Hypothalamus (tissue), 51 donors: ENCODE measurements around the gene IMPG1.
A peak's percentile ranks its signal among the peaks of the same experiment; 100 is the strongest.

ENCODE experiments used
- DNase-seq, 51 donors: peaks; one replicate each; lab custom pipeline; 2025; lab: John Stamatoyannopoulos, UW

IMPG1 gene, protein sequence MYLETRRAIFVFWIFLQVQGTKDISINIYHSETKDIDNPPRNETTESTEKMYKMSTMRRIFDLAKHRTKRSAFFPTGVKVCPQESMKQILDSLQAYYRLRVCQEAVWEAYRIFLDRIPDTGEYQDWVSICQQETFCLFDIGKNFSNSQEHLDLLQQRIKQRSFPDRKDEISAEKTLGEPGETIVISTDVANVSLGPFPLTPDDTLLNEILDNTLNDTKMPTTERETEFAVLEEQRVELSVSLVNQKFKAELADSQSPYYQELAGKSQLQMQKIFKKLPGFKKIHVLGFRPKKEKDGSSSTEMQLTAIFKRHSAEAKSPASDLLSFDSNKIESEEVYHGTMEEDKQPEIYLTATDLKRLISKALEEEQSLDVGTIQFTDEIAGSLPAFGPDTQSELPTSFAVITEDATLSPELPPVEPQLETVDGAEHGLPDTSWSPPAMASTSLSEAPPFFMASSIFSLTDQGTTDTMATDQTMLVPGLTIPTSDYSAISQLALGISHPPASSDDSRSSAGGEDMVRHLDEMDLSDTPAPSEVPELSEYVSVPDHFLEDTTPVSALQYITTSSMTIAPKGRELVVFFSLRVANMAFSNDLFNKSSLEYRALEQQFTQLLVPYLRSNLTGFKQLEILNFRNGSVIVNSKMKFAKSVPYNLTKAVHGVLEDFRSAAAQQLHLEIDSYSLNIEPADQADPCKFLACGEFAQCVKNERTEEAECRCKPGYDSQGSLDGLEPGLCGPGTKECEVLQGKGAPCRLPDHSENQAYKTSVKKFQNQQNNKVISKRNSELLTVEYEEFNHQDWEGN

DNA sequence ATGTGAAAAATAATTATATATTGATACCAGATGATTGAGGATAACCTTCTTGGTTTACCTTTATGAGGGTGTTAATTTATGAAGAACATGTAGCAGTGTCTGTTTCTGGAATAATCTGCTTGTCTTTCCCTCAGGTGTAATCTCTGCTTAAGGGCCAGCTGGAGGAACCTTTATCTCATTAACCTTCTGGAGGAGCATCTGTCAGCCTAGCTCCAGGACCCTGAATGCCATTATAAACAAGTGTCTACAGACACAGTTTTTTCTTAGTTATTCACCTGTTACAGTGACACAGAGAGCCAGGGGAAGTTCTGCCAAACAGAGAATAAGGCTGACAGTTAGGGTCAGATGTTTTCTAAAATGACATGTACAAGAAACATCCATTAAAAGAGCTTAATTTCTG is at the start of gene IMPG1:
IMPG1 (minus strand) TSS at position 101 of the 400 bp plus-strand sequence. CDS start 174 bp downstream, outside the sequence.
- DNase-seq, result no peak

DNA sequence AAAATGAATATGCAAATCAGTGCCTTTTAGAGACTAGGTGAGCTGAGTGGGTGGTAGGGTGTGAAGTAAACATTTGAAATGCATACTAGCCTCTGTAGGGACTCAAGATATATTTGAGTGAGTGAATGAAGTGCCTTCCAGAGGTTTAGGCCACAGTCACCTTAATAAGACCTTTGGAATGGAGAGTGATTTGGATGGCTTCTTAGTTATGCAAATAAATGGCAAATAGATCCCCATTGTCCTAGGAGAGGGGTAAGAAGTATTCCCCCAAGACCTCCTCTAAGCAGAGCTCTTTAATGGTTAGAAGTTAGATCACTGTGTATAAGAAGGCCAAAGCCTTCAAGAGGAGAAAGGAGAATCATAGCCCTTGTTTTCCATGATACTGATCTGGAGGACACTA is 47.8 kb upstream of the IMPG1 start:
- DNase-seq, result no peak

DNA sequence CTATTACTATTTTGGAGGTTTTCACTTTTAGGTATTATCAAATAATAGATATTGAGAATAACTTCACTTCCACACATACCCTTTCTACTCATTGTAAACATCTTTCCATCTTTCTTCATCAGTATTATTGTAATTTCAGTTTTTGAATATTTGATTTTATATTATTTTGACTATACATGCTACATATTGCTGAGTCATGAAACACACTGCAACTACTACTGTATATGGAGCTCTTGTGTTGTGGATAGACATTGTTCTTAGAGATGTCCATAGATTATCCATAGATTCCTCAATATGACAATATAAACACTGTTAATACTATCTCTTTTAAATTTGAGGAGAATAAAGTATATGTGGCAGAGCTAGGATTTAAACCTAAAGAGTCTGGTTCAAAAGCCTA is 819 bp upstream of the IMPG1 start:
- DNase-seq, result no peak

DNA sequence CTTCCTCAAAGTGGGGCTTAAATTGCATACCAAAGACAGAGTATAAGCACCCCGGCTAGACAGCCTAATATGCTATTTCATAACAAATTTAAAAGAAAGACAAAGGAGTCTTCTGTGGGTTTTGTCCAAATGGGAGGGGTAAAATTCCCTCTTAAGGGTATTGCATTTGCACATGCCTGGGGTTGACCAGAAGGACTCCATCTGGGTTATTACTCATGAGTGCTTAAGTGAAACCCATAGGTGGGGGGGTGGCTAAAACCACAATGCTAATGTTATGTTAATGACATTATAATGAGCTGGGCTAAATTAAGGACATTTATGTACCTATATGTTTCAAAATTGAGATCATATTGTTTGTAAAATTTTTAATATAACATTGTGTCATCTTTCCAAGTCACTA is 15.0 kb downstream of the IMPG1 start:
- DNase-seq, result no peak

DNA sequence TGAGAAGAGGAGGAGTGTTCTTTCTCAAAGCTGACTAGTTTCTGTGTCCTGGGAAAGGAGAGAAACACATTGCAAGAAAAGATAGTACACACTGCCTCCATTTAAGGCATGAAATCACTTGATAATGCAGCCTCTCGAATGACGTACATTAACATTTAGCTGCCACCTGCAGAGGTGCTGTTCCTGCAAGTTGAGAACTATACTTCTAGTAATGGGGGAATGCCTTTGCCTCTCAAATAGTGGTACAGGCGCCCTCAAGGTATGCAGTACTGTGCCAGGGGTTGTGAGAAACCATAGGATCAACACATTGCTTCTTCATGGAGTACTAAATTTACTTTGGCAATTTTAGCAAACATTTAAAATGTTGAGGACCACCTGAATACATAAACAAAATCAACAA is 20.1 kb downstream of the IMPG1 start:
- DNase-seq, result no peak

DNA sequence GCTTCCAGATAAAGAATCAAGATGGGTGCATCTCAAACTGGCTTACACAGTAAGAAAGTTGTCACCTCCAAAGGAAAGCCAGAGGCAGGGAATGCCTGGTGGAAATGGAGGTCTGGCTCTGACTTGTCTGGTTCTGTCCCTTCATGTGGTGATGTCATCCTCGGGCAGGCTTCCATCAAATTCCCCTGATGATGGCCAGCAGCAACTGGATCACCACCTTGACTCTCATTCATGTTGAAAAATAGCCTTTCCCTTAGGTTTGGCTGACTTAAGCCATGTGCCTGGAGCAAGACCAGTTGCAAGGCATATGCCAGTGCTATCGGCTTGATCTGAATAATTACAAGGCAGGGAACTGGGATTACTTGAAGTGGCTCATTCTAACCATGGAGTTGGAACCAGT is 28.8 kb downstream of the IMPG1 start:
- DNase-seq, result no peak

DNA sequence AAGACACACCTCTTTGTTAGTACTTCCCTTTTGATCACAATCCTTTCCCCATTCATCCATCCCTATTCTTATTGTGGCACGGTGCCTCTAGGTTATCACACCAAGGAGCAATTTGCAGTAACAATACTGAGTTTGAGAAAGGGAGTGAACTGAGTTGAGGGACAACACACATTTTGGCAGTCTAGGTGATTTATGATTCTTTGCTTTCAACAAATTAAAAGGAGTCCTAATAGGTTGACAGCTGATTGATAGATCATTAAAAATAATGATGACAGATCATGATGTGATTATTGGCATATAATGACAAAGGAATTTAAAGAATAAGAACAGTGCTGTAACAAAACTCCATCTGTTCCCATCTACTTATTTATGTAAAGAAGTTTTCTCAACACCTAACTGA is 36.7 kb downstream of the IMPG1 start:
- DNase-seq, result no peak

DNA sequence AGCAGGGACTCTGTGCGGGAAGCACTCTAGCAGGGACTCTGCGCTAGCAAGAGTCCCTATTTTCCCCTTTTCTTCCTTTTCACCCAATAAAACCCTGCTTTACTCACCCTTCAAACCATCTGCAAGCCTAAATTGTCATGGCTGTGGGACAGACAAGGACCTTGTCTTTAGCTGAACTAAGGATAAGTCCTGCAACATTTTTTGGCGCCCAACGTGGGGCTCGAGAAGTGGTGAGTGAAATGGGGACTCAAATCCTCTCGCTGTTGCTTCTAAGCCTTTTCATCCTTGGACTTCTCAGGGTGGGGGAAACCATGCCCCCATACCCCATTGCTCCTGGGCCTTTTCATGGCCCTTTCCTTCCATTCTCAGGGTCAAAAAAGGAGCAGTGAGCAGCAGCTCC is 46.4 kb downstream of the IMPG1 start:
- no peak for DNase-seq

DNA sequence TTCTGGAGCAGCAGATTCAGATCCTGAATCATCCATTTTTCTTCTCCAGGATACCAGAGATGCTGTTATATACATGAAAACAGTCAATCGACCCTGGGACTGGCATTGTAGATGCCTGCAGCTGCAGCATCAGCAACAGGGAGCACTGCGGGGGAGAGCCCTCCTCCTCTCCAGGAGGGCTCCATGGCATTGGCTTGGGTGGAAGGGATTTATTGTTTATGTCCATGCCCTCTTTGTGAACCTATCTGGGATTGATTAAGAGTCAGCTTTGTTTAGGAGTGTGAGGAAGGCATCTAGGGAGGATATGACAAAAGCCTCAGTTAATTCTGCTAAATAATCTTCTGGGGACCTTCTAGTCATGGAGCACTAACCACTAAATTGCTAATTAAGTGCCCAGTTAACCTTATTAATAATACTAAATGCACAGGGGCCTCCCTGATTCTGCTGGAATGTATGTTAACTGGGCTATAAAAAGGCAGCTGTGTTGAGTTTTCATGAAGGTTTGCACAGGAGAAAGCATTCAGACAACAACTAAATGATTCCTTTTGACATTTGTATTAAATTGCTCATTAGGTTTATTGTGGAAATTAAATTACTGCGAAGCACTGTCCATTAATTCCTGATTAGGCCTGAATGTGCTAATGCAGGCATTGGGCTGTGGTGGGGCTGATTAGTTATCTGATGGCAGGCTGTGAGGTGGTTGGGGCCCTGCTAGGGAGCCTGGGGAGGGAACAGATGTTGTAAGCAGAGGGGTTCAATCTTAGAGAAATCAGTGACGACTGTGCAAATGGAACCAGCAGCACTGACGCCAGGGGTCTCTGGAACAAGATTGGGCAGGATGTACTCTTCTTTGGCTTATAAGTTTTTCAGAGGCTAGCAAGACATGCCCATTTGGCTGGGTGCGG is 57.6 kb downstream of the IMPG1 start:
- no peak for DNase-seq

DNA sequence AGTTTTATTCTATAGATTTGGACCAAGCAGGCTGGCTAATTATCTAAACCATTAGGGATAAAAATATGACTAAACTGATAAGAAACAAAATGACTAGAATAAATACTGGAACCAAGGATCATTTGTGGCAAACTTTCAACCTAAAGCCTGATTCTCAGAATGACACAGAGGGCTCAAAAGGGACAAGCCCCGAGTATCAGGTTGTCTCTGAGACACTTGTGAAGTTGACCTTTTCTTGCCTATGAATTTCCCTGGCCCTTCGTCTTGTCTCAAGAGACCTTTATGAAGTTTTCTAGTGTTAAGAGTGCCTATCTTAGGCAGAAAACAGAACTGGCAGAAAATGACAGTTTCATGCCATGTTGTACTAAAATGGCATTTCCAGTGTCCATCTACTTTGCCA is 68.3 kb downstream of the IMPG1 start:
- no peak for DNase-seq

DNA sequence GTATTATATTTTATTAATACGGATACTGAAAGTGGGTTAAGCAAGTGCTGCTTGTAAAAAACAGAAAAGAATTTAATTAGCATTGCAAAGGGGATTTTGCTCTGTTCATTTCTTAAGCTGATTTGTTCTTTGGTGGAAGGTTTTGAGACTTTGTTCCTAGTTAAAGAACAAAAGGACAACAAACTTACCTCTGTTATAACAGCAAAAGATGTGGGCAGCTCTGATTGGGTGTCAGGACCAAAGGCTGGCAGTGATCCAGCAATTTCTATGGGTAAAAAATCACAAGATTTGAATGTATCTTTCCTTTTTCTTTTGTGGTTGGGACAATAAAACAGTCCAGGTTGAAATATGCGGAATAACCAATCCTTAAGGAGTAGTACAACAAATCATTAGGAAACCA is 68.8 kb downstream of the IMPG1 start:
- DNase-seq, result no peak

DNA sequence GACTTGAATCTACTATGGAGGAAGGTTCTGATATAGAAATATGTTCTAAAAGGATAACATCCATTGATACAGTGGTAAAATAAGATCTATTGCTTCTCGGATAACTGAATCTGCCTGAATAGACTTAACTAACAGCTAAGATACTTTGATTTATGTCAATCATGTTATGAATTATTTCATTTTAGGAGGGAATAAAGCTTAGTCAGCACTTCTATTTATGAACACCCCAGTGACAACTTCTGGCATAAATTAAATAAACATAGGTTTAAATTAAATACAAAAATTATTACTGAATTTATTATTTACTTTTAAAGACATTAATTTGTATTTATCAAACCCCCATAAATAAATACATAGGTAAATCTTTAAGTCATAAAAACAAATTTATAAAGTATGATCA is 69.3 kb downstream of the IMPG1 start:
- no peak for DNase-seq

DNA sequence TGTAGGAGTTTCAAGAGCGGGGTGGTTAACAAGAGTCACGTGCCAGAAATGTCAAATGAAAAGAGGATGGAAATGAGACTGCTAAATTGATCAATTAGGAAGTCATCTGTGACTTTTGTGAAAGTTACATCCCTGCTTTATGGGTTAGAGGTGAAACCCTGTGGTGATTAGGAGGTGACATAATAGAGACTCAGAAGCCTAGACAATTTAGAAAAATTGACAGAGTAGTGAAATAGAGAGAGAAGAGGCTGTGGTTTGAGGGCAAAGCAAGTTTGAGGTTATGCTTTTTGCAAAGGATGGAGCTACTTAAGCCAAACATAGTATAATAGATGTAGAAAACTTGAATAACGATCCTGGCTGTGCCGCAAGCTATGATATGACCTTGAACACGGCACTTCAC is 71.8 kb downstream of the IMPG1 start:
- no peak for DNase-seq

DNA sequence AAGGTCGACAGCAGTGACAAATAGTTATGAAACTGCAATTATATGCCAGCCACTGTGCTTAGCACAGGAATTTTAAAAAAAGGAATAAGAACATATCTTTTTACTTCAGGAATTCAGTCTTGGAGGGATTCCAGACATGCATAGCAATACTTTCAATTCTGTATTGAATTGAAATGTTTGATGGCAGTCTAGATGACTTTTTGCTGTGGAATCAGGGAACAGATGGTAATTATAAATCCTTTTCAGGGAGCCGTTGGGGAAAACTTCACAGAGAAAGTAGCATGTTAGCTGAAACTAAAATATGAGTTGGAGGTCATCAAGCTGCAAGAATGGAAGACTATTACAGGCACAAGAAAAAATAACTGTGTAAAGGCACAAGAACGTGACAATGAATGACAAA is 74.8 kb downstream of the IMPG1 start:
- DNase-seq, result peak in 1 of 51 donors; percentile 7

DNA sequence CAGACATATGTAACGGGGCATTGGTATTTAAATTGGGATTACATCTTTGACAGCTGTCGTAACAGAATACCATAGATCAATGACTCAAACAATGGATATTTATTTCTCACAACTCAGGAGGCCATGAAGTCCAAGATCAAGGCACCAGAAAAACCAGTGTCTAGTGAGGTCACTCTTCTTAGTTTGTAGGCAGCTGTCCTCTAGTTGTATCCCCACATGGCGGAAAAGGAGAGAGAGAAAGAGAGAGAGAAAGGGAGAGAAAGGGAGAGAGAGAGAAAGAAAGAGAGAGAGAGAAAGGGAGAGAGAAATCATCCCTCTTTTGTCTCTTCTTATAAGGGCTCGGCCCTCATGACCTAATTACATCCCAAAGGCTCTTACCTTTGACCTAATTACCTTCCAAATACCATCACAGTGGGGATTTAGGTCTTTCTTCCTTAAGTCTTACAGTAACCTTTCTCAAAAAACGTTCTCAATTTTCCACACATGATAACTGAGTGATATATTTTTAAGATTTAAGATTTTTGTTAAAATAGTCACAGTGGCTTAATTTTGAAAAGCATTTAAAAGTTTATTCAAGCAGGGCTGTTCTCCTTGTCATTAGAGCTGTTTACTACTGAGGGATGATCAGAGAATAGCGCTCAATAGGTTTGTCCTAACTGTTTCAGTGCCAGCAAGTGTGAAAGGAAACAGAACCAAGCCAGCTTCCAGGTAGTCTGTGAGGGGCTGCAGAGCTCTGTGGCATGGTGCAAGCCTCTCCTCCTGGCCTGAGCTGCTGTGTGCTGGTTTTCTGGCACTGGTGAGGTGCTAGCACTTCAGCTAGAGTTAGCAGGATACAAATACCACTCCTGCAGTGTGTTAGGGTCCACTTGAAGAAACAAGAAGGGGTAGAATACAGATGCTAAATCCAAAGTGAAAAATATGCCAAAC is 79.0 kb downstream of the IMPG1 start:
- DNase-seq, result no peak

DNA sequence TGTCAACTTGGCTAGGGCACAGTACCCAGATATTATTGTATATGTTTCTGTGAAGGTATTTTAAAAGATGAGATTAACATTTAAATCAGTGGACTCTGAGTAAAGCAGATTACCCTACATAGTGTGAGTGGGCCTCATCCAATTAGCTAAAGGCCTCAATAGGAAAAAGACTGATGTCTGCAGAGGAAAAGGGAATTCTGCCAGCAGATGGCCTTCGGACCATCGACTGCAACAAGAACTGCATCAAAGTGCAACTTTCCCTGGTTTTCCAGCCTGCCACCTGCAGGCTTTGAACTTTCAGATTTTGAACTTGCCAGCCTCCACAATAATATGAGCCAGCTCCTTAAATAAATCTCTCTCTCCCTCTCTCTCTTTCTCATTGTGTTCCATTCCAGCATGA is 80.5 kb downstream of the IMPG1 start:
- no peak for DNase-seq

DNA sequence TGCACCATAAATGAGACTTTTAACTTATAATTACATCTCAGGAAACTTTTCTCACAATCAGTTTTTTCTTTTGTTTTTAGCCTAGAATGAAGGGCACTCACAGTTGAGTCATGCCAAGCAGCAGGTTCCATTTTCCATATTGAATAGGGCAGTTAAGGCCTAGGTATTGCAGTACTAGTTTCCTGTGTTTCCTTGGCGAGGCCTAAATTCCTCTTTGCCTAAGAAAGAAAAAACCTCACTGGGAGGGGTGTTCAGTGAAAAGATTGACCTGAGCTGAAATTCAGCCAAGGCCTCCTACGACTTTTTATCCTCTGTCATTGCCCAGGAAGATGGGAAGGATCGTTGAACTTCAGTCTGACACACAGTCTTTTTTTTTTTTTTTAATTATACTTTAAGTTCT is 85.5 kb downstream of the IMPG1 start:
- DNase-seq, result no peak

DNA sequence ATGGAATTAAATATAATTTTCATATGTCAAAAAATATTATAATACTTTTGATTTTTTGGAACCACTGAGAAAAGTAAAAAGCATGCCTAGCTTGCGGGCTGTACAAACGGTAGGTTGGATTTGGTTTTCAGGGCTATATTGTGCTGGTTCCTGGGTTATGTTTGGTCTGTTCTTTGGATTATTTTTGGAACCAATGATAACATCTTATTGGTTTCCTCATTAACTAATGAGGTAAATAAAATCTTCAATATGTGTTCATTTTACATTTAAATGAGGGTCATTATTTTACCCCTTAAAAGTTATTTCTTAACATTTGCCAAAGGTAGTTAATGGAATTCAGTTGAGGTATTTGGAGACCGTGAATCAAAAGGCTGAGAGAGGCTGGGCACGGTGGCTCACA is 96.6 kb downstream of the IMPG1 start:
- DNase-seq, result no peak

DNA sequence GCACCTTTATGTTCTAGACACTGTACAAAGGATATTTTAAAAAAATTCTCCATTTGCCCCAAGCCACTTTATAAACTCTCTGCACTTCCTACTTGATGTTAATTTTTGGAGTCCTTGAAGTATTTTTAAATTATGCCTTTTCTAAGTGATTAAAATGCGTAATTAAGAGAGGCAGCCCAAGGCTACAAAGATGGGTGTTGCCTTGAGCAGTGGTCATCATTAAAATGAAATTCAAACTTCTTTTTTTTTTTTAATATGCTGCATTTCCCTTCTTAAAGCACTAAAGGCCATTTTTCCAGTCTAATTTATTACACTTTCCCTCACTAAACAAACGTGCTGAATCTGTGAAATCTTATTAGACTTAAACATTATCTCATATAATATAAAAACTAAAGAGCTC is 102.4 kb downstream of the IMPG1 start:
- no peak for DNase-seq

DNA sequence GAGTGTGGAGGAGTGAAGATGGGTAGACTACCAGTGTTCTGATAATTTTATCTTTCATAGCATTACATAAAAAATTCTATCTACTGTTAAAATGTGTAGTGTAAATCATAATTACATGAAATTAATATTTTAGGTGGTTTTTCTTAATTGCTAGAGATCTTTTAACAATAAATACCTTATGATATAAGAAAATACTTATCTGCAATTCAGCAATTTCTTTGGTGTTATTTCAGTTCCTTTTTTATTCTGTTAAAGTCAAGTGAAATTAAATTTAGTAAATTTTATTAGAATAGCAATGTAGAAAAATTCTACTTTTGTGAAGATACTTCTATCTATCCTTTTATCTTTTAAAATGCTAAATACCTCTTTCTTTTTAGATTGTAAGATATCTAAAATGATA is 104.3 kb downstream of the IMPG1 start:
- no peak for DNase-seq
